Medulla oblongata (tissue), 1 donor: ENCODE data around the gene PJA2.
"Not testable (repeated sequence)": the region's sequence is repeated elsewhere in the genome, so short reads cannot be mapped to it uniquely, and the experiment has no call there.

ENCODE experiments used
- DNase-seq: peaks from one replicate; pipeline ENCODE4 v3.0.0-alpha.2; 2015; ENCODE audit errors: extremely low spot score

Gene PJA2

DNA sequence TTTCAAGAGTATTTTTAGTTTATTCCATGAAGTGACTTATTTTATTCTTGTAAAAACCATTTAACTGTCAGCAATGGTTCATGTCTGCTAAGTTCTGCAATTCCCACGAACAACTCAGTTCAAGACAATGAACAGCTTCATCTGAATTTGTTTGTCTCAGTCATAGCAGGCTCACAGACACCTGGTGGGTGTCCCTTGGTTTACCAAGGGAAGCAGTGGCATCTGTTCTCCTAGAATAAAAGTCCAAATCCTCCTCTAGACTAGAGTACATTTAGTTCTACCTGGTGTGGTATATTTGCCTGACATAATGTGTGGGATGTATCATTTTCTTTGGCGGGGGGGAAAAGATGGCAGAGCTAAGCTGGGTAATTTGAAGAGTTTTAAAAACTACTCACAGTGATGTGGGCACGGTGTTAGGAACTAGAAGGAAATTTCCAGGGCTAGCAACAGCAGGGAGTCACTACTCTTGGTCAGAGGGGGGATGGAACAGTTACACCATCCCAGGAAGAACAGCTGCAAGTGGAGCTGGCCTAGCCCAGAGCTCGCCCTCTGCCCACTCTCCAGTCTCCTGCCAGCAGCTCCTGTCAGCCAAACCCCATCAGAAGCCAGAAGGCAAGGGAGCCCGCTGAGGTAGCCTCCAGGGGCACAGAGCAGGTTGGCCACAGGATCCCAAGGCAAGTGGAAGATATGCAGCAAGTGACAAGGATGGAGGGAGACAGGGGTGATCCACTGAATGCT lies 100.3 kb downstream of the PJA2 start:
- no peak for DNase-seq

DNA sequence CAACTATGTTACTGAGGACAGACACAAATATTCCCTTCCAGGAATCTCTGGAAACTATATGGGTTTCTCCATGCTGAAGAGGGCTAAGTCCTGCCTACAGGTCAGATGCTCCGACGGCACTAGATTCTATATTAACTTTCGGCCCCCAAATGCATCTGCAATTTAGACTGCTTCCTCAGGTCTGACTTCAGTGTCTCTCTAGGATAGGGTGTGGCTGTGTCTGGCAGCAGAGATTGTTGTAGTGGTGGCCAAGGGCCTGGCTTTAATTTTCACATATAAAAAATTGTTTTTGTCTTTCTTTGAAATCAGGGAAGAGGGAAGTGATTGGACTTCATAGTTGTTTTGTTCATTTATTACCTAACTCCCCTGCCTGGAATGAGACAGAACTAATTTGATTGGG lies 101.8 kb downstream of the PJA2 start:
- no peak for DNase-seq

DNA sequence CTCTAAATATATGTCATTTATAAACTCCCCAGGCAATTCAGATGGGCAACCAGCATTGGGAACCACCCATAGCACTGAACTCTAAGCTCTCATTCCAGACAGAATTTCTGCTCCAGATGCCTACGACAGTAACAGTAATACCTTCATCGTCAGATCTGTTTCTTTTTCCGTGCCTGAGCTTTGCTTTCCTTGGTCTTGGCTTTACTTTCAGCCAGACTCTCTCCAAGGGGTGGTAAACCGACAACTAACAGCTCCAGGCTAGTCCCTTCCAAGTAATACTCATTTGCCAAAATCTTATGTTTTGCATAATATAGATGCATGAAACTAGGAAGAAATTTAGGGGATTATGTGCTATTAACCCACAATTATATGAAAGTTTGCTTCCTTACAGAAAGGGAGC lies 102.3 kb downstream of the PJA2 start:
- no peak for DNase-seq

DNA sequence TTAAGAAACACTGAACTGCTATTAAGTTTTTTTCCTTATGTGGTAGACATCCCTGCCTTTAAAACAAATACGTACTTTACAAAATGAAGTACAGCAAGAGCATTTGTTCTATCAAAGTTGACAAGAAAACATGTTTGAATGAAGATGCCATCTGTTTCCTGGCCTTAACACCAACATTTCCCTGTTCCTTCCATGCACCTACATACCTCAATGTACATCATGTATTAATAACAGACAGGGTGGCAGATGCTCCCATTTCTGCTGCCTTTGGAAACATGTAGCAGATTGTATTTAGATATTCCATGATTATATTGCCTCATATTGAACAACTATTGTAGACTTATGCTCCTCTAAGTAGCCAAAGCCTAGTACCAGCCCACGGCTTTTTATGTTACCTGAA lies 104.4 kb downstream of the PJA2 start:
- no peak for DNase-seq

DNA sequence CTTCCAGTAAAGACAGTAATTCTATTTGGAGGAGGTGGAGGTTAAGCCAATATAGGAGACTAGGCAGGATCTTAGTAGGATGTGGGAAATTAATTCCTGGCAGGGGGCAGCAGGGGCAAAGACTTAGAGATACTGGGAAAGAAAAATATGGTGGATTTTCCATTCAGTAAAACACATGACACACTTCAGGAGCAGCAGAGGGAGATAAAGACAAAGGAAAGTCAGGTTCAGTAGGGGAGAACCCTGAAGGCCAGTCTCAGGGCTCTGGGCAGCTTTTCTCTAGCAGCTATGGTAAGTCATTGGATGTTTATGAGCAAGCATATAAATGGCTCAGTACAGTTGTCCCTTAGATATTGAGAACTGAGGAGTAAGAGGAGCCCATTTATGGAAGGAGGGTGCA lies 105.5 kb downstream of the PJA2 start:
- no peak for DNase-seq

DNA sequence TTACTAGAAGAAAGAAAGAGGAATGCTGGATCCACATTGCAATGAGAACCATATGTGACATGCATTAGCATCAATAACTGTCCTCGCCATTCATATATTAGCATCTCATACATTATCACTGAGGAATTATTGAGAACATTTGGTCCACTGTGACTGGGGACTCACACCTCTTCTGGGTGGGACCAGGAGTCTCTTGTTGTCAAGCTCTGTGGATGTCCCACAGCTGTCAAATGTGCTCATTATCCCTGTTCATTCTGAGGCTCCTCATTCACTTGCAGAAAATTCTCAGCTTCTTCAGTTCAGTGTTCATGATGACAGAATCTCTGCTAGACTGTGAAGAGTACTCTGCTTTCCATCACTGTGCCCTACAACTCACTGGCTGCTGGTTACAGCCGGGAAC lies 109.4 kb downstream of the PJA2 start:
- no peak for DNase-seq

DNA sequence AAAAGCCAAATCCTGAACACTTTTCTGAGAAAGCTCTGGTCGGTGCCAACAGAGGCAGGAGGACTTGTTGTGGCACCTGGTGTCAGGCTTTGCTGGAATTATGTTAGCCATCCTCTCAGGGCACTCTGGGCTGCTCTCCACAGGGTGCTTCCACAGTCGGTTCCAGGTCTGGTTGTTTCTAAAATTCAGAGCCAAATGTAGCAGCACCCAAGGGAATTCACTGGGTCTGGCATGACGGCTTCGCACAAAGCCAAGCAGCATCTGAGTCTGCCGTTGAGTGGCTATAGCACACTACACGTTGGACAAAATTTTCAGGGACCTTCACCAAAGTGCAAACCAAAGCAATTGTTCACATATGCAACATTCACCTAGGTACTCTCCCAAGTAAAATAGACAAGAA lies 110.2 kb downstream of the PJA2 start:
- no peak for DNase-seq

DNA sequence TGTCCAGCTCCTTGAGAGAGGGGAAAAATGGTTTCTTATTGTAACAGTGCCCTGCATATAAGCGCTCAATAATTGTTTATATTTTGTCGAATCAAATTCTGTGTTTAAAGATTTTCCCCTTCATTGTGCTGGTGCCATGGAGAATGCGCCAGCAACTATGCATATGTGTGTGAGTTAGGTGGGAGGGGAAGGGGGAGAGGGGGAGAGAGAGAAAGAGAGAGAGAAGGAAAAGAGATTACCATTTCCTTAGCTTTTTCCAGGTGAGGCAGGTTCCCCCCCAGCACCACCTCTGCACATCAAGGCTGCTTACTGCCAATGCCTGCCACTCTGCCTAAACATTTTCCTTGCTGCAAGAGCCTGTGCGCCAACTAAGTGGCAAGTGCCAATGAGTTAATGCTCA lies 111.0 kb downstream of the PJA2 start:
- DNase-seq = no peak

DNA sequence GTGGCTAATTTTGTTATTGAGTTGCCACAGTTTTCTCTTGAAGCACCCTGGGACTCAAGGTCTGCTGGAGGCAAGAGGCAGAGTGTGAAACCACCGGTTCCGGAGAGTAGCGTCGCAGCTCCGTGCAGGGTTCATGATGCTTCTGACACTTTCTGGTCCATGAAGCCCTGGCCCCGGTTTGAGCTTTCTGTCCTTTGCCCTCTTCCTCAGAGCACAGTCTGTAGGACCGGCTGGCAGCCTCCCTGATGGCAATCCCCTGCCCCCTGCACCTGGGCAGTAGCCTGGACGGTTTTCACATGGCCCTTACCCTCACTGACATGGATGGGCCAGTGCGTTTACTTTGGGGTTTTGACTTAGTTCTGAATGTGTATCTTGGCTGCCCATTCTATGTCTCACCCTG lies 111.9 kb downstream of the PJA2 start:
- no peak for DNase-seq

DNA sequence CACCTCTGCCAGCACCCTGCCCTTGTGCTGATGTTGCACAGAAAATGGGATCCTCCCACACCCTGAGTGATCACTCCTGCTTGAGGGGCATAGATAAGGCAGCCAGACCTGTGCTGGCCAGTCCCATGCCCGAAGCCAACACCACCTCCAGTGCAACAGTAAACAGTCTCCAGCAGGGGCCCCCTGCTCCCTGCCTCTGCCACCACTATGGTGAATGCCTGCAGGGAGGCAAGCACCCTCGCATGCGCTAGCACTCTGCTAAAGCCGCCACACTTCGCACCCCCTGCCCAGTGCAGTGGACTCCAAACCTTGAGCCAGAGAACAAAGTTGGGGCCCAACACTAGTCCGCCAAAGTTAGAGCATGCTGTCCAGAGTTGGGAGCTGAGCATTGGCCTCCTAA lies 118.7 kb downstream of the PJA2 start:
- no peak for DNase-seq

DNA sequence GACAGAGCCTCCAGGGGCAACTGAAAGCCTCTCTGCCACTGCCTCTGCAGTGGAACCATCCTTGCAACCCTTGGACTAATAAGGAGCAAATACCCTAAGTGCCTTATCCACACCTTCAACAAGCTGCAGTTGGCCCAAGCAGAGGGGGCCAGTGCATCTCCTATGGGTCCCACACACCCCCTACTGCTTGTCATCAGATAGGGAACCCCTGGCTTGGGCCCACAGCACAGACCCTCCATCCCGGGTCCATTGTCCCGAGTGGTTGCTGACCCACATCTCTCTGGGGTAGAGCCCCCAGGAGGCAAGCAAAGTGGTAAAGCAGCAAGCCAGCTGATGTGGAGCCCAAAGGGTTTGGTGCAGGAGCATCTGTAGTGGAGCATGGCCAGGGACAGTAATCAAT lies 119.5 kb downstream of the PJA2 start:
- DNase-seq = no peak

DNA sequence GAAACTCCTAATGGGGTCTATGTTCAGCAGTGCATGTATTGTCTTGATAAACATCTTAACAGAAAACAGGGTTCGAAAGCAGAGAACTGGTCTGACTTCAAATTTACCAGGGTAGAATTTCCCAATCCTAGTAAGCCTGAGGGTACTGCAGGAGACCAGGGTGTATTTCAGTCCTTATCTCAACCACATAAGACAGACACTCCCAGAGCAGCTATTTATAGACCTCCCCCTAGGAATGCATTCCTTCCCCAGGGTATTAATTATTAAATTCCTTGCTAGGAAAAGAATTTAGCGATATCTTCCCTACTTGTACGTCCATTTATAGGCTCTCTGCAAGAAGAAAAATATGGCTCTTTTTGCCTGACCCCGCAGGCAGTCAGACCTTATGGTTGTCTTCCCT lies 123.1 kb downstream of the PJA2 start:
- not testable (repeated sequence) for DNase-seq
